ENCODE data around the gene PMS2. TPM values are rescaled to one million over a fixed set of nuclear protein-coding genes. Genes with fewer than 3 reads are reported as not detected.

Gene PMS2
- total and polyA plus RNA-seq, 2 donors from 2014 or later = 8.9 to 21.6 TPM

Other genes starting within 250 kb of the PMS2 start
- gene RNF216, start 227.4 kb downstream of the PMS2 start, total RNA-seq = 32.1 TPM
- 9.4 TPM for gene RNF216, start 227.4 kb downstream of the PMS2 start, polyA plus RNA-seq (ENCODE audit: insufficient read depth, low read depth, low replicate concordance)
- not detected for gene OCM, start 128.3 kb downstream of the PMS2 start, total RNA-seq
- not detected for gene OCM, start 128.3 kb downstream of the PMS2 start, polyA plus RNA-seq (ENCODE audit: insufficient read depth, low read depth, low replicate concordance)
- 85.2 TPM for gene CCZ1, start 110.3 kb downstream of the PMS2 start, total RNA-seq
- gene CCZ1, start 110.3 kb downstream of the PMS2 start, polyA plus RNA-seq (ENCODE audit: insufficient read depth, low read depth, low replicate concordance) = 66.3 TPM
- 0.79 TPM for gene RSPH10B, start 38.4 kb downstream of the PMS2 start, total RNA-seq
- gene RSPH10B, start 38.4 kb downstream of the PMS2 start, polyA plus RNA-seq (ENCODE audit: insufficient read depth, low read depth, low replicate concordance) = not detected
- 34.6 TPM for gene AIMP2, start 223 bp upstream of the PMS2 start, total RNA-seq
- 55.5 TPM for gene AIMP2, start 223 bp upstream of the PMS2 start, polyA plus RNA-seq (ENCODE audit: insufficient read depth, low read depth, low replicate concordance)
- gene ANKRD61, start 22.3 kb upstream of the PMS2 start, total RNA-seq = 0.19 TPM
- gene ANKRD61, start 22.3 kb upstream of the PMS2 start, polyA plus RNA-seq (ENCODE audit: insufficient read depth, low read depth, low replicate concordance) = not detected
- 89.2 TPM for gene EIF2AK1, start 50.1 kb upstream of the PMS2 start, total RNA-seq
- gene EIF2AK1, start 50.1 kb upstream of the PMS2 start, polyA plus RNA-seq (ENCODE audit: insufficient read depth, low read depth, low replicate concordance) = 58.2 TPM
- 11.3 TPM for gene USP42, start 95.9 kb upstream of the PMS2 start, total RNA-seq
- gene USP42, start 95.9 kb upstream of the PMS2 start, polyA plus RNA-seq (ENCODE audit: insufficient read depth, low read depth, low replicate concordance) = 3.3 TPM

Data from kidney (tissue), 2 donors.